Neuronal stem cell (in vitro differentiated cells): Measurements from ENCODE around the gene MRPL57.
"Not testable (repeated sequence)": the region's sequence is repeated elsewhere in the genome, so short reads cannot be mapped to it uniquely, and the experiment has no call there.

Source experiments
- DNase-seq: peaks from one replicate; pipeline ENCODE4 v3.0.0-alpha.2; 2013; ENCODE audit warnings: low spot score
- H2AFZ ChIP-seq: one replicate; pipeline ENCODE4 v1.6.1; 2013; ENCODE audit warnings: mild to moderate bottlenecking, low read length, inconsistent platforms
- H2AK5ac ChIP-seq: 2 replicates; pipeline ENCODE4 v1.6.1; 2013; ENCODE audit warnings: low read depth, mild to moderate bottlenecking, inconsistent platforms, low read length, moderate library complexity, mixed read lengths
- H2BK120ac ChIP-seq: 2 replicates; pipeline ENCODE4 v1.6.1; 2013; ENCODE audit warnings: low read depth, mild to moderate bottlenecking, inconsistent platforms, low read length, moderate library complexity, mixed read lengths
- H2BK12ac ChIP-seq: one replicate; pipeline ENCODE4 v1.6.1; 2013; ENCODE audit warnings: low read length, inconsistent platforms
- H2BK15ac ChIP-seq: 2 replicates; pipeline ENCODE4 v1.6.1; 2013; ENCODE audit warnings: mild to moderate bottlenecking, low read length, inconsistent platforms, mixed read lengths
- H2BK5ac ChIP-seq: one replicate; pipeline ENCODE4 v1.6.1; 2013; ENCODE audit warnings: inconsistent platforms, mild to moderate bottlenecking, low read length, moderate library complexity
- H3K14ac ChIP-seq: one replicate; pipeline ENCODE4 v1.6.1; 2013; ENCODE audit warnings: low read length, inconsistent platforms
- H3K18ac ChIP-seq: 2 replicates; pipeline ENCODE4 v1.6.1; 2013; ENCODE audit warnings: low read length, inconsistent platforms
- H3K23ac ChIP-seq: 2 replicates; pipeline ENCODE4 v1.6.1; 2013; ENCODE audit warnings: low read depth, mild to moderate bottlenecking, mixed read lengths, low read length, inconsistent platforms; ENCODE audit not compliant: poor library complexity
- H3K27ac ChIP-seq: replicated peaks from 3 replicates; pipeline ENCODE4 v1.5.1; 2013; ENCODE audit warnings: low read length, inconsistent platforms
- H3K27me3 ChIP-seq, 3 experiments: 2 replicates each; pipeline ENCODE4 v1.6.1; 2013; ENCODE audit warnings: low read length in 3 of 3, mild to moderate bottlenecking in 2 of 3, inconsistent platforms in 1 of 3, low read depth in 1 of 3, mixed read lengths in 1 of 3, moderate library complexity in 1 of 3; ENCODE audit not compliant: control insufficient read depth in 3 of 3, insufficient read depth in 3 of 3
- H3K36me3 ChIP-seq, 2 donors: replicated peaks in 1 of 2; 2 replicates each; pipeline ENCODE4 v1.6.1; 2013; ENCODE audit warnings: low read length in 2 of 2; ENCODE audit not compliant: control insufficient read depth in 2 of 2, insufficient read depth in 2 of 2
- H3K4ac ChIP-seq: 2 replicates; pipeline ENCODE4 v1.6.1; 2013; ENCODE audit warnings: inconsistent platforms, mild to moderate bottlenecking, low read length, moderate library complexity
- H3K4me1 ChIP-seq, 2 donors: 1 replicate in 1 of 2; 2 replicates in 1 of 2; pipeline ENCODE4 v1.6.1; 2013; ENCODE audit warnings: low read length in 2 of 2, low read depth in 1 of 2; ENCODE audit not compliant: control insufficient read depth in 2 of 2, insufficient read depth in 1 of 2
- H3K4me2 ChIP-seq: one replicate; pipeline ENCODE4 v1.6.1; 2013; ENCODE audit warnings: mild to moderate bottlenecking, low read length, inconsistent platforms; ENCODE audit not compliant: insufficient read depth, poor library complexity, severe bottlenecking
- H3K4me3 ChIP-seq, 2 donors: 2 replicates each; pipeline ENCODE4 v1.5.1; 2013; ENCODE audit warnings: low read length in 2 of 2, mild to moderate bottlenecking in 2 of 2, inconsistent platforms in 1 of 2, moderate library complexity in 1 of 2
- H3K79me1 ChIP-seq: one replicate; pipeline ENCODE4 v1.6.1; 2013; ENCODE audit warnings: low read depth, mild to moderate bottlenecking, inconsistent platforms, low read length, moderate library complexity
- H3K9ac ChIP-seq: one replicate; pipeline ENCODE4 v1.6.1; 2013; ENCODE audit warnings: mild to moderate bottlenecking, low read depth, low read length, inconsistent platforms; ENCODE audit not compliant: poor library complexity
- H3K9me3 ChIP-seq, 2 donors: replicated peaks in 1 of 2; 2 replicates each; pipeline versions ENCODE3 to v1.6.1; 2013; ENCODE audit warnings: low read length in 2 of 2, mild to moderate bottlenecking in 2 of 2, inconsistent platforms in 1 of 2, low read depth in 1 of 2, mixed read lengths in 1 of 2, moderate library complexity in 1 of 2; ENCODE audit not compliant: control insufficient read depth in 2 of 2, insufficient read depth in 1 of 2
- H4K8ac ChIP-seq: one replicate; pipeline ENCODE4 v1.6.1; 2013; ENCODE audit warnings: low read depth, mild to moderate bottlenecking, inconsistent platforms, low read length, moderate library complexity
- H4K91ac ChIP-seq: one replicate; pipeline ENCODE4 v1.6.1; 2013; ENCODE audit warnings: low read length, low read depth, mild to moderate bottlenecking, inconsistent platforms; ENCODE audit not compliant: poor library complexity
- WGBS, 2 donors: extraction: QIAGEN DNeasy Blood & Tissue Kit; methylation state at CpG; one replicate each; pipeline ENCODE4 v1.1.7; 2013; ENCODE audit warnings: missing lambda C conversion rate in 2 of 2, mixed read lengths in 1 of 2; ENCODE audit not compliant: insufficient read length in 2 of 2, insufficient replicate concordance in 1 of 2; ENCODE audit errors: extremely low coverage in 2 of 2; 5-methylcytosine and 5-hydroxymethylcytosine counted together

MRPL57 gene

GRCh38 chr13:21212138-21212775 is 35.8 kb downstream of the MRPL57 start:
- H3K14ac ChIP-seq: no peak overlapping the region

GRCh38 chr13:21215419-21215818 is 39.0 kb downstream of the MRPL57 start:
- not testable (repeated sequence) for H3K4me3 ChIP-seq, H4K8ac ChIP-seq, H2AFZ ChIP-seq, H3K79me1 ChIP-seq, H2BK5ac ChIP-seq, H3K4ac ChIP-seq, H2BK120ac ChIP-seq, H2BK15ac ChIP-seq, H3K27me3 ChIP-seq, H4K91ac ChIP-seq, H3K14ac ChIP-seq, H3K23ac ChIP-seq, H3K18ac ChIP-seq, H3K9me3 ChIP-seq, H2AK5ac ChIP-seq, H3K4me1 ChIP-seq, H2BK12ac ChIP-seq, H3K36me3 ChIP-seq, H3K27ac ChIP-seq, DNase-seq, H3K4me2 ChIP-seq, H3K9ac ChIP-seq
- WGBS, 2 donors: no CpG with 5 or more reads among the region's 6 CpGs

More at GRCh38 chr13:21212138-21212775, 35.8 kb downstream of the MRPL57 start:
- H2AK5ac ChIP-seq: no peak overlapping the region
- peaks cover 4 to 6% of the 10 kb centered on the region in 2 donors for H3K9me3 ChIP-seq
- no peak overlapping the region for H3K23ac ChIP-seq
- no peak overlapping the region for H3K4ac ChIP-seq
- DNase-seq: no peak
- H3K4me3 ChIP-seq: no peak overlapping the region
- no peak overlapping the region for H2BK120ac ChIP-seq
- H3K27ac ChIP-seq: no peak overlapping the region
- H3K9ac ChIP-seq: no peak overlapping the region
- H2BK5ac ChIP-seq: no peak overlapping the region
- H3K79me1 ChIP-seq: no peaks in the 10 kb centered on the region
- no CpG with 5 or more reads among the region's 7 CpGs for WGBS, 2 donors
- peaks cover 0 to 3% of the 10 kb centered on the region in 2 donors for H3K4me1 ChIP-seq
- no peak overlapping the region for H4K8ac ChIP-seq
- no peak overlapping the region for H2BK12ac ChIP-seq
- no peak overlapping the region for H3K4me2 ChIP-seq
- no peak overlapping the region for H2AFZ ChIP-seq
- H3K27me3 ChIP-seq: no peaks in the 10 kb centered on the region
- H4K91ac ChIP-seq: no peak overlapping the region
- no peaks in the 10 kb centered on the region for H3K36me3 ChIP-seq
- H3K18ac ChIP-seq: no peak overlapping the region
- no peak overlapping the region for H2BK15ac ChIP-seq

- no peak overlapping the region for H3K4me3 ChIP-seq
- WGBS, 2 donors: no CpG with 5 or more reads among the region's 13 CpGs
- no peak for DNase-seq
These were observed 39.9 kb downstream of the MRPL57 start for GRCh38 chr13:21216332-21216731.

GRCh38 chr13:21218351-21219035 is 42.0 kb downstream of the MRPL57 start:
- no peak for DNase-seq
- no peaks in the 10 kb centered on the region for H3K36me3 ChIP-seq
- H3K27me3 ChIP-seq: no peaks in the 10 kb centered on the region
- no peak overlapping the region for H4K91ac ChIP-seq
- H3K18ac ChIP-seq: no peak overlapping the region
- no peak overlapping the region for H3K4me2 ChIP-seq
- no peak overlapping the region for H3K4ac ChIP-seq
- H3K9me3 ChIP-seq: peaks cover 0 to 3% of the 10 kb centered on the region in 2 donors
- H2BK5ac ChIP-seq: no peak overlapping the region
- H2BK12ac ChIP-seq: no peak overlapping the region
- H3K4me3 ChIP-seq: no peak overlapping the region
- H3K4me1 ChIP-seq: peaks cover 0 to 3% of the 10 kb centered on the region in 2 donors
- no peak overlapping the region for H3K9ac ChIP-seq
- H3K23ac ChIP-seq: no peak overlapping the region
- H2BK15ac ChIP-seq: no peak overlapping the region
- no peak overlapping the region for H3K27ac ChIP-seq
- peak overlapping the region; percentile 55 for H2AFZ ChIP-seq
- H4K8ac ChIP-seq: no peak overlapping the region
- no peak overlapping the region for H2AK5ac ChIP-seq
- H3K79me1 ChIP-seq: no peaks in the 10 kb centered on the region
- H3K14ac ChIP-seq: no peak overlapping the region
- no CpG with 5 or more reads among the region's 7 CpGs for WGBS, 2 donors
- no peak overlapping the region for H2BK120ac ChIP-seq

More at GRCh38 chr13:21216332-21216731, 39.9 kb downstream of the MRPL57 start:
- Histone ChIP-seq H2BK15ac (no peak overlapping the region), H3K36me3 (no peaks in the 10 kb centered on the region), H3K23ac (no peak overlapping the region), H2AK5ac (no peak overlapping the region), H3K27me3 (no peaks in the 10 kb centered on the region), H3K4me2 (no peak overlapping the region), H3K4me1 (peaks cover 0 to 3% of the 10 kb centered on the region in 2 donors), H3K9me3 (peaks cover 4 to 6% of the 10 kb centered on the region in 2 donors), H2BK120ac (no peak overlapping the region), H3K27ac (no peak overlapping the region), H4K8ac (no peak overlapping the region), H2AFZ (peak overlapping the region; percentile 75), H3K9ac (no peak overlapping the region), H2BK12ac (no peak overlapping the region), H3K18ac (no peak overlapping the region), H4K91ac (no peak overlapping the region), H3K14ac (no peak overlapping the region), H3K79me1 (no peaks in the 10 kb centered on the region), H2BK5ac (no peak overlapping the region), H3K4ac (no peak overlapping the region)
